Fibroblast of upper back skin (primary cell): ENCODE results near the gene IL20RB.
"Not testable (repeated sequence)": the region's sequence is repeated elsewhere in the genome, so short reads cannot be mapped to it uniquely, and the experiment has no call there.

Experiments used
- DNase-seq: peaks from one replicate; pipeline ENCODE4 v3.0.0-alpha.2; 2013

The IL20RB gene

DNA sequence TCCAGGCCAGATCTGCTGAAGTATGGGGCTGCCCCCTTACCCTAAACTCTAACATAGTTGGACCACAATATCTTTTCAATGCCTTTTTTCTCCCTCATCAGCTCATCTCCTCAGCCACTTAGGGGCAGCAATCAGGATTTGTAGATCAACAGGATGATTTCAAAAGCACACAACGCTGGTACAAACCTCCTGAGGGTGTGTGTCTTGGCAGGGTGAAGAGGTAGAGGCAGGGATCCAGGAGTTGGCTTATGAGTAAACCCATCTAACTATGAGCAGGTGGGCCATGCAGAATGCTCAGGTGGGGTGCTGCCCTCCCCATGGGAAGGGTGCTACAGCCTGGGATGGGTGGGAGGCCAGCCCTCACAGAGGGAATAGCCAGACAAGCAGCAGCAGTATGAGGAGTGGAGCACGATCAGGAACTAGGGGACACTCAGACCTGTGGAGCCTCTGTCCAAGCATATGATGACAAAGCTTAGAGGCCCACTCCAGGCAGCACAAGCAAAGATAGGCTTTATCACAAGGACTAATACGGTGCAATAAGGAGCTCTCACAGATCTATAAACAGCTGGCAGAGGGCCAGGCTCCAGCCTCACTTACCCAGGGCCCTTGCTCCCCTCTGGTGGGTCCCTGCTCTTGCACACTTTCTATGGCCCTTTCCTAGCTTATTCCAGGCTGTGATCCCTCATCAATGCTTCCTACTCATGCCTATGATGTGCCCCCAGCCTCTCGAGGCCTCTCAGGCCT is 32.2 kb downstream of the IL20RB start:
- no peak for DNase-seq

- DNase-seq, result no peak
These were observed 33.0 kb downstream of the IL20RB start for GRCh38 chr3:136990826-136991225.

GRCh38 chr3:136992115-136992514 is 34.3 kb downstream of the IL20RB start:
- DNase-seq, result no peak

GRCh38 chr3:136994772-136995516 is 37.2 kb downstream of the IL20RB start:
- peak; percentile 78 for DNase-seq

DNA sequence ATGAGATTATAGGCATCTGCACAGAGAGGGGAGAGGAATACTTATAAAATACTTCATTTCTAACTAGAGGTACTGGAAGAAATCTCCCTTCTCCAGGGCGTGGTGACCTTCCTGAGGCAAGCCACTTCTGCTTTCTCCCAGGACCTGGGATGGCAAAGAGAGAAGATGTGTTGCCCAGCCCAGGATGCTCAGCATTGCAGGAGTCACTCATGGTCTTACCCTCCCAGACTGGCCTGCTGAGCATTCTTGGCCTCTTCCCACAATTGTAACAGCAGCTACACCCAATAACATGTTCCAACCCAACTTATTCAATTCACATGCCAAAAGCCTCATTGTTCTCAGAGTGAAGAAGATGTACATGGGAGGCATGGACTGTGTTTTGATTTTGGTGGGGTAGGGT is 37.9 kb downstream of the IL20RB start:
- no peak for DNase-seq

- DNase-seq, result no peak
These were observed 42.3 kb downstream of the IL20RB start for GRCh38 chr3:137000039-137000438.

GRCh38 chr3:137007376-137007775 is 49.6 kb downstream of the IL20RB start:
- DNase-seq, result not testable (repeated sequence)

DNA sequence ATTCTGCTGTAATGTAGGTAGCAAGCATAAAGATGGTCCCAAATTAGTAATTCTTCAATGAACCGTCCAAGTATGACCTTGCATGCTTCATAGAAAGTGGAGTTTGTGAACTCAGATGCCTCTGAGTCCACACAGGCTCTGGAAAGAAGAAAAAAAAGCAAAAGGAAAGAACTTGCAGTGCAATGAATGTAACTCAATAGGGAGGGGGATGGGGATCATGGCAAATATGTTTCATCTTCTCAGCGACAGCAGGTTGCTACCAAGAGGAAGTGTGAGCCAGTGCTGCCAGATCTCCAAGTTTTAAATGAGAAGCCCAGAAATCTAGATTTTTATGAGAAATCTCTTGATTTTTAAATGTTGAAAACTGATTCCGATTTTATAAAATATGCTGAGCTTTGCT is 50.3 kb downstream of the IL20RB start:
- DNase-seq, result no peak

DNA sequence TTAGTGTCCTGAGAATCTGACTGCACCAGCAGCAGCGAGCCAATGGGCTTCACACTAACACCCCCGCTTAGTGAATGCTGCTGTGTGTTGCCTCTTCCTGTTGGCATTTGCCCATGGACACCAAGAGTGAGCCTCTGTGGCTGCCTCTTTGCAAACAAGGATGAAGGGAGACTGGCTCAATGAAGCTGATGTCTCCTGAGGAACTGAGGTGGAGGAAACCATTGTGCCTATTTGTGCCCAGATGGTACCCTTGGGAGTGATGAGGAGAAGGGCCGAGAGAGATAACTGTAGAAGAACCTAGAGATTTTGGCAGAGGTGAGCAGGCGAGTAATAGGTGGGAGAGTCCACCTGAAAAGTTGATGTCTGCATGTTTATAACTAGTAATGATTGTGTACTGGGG is 51.2 kb downstream of the IL20RB start:
- DNase-seq, result peak; percentile 3

DNA sequence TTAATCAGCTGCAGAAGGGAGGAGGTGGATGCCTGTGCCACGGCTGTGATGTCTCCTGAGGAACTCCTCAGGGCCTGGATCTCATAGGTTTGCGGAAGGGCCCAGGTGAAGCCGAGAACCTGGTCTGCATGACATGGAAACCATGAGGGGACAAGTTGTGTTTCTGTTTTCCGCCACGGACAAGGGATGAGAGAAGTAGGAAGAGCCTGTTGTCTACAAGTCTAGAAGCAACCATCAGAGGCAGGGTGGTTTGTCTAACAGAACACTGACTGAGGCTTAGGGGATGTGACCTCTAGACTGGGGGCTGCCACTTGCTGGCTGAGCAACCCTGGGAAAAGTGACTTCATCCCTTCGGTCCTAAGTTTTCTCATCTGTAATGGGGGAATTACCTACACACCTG is 52.4 kb downstream of the IL20RB start:
- no peak for DNase-seq

DNA sequence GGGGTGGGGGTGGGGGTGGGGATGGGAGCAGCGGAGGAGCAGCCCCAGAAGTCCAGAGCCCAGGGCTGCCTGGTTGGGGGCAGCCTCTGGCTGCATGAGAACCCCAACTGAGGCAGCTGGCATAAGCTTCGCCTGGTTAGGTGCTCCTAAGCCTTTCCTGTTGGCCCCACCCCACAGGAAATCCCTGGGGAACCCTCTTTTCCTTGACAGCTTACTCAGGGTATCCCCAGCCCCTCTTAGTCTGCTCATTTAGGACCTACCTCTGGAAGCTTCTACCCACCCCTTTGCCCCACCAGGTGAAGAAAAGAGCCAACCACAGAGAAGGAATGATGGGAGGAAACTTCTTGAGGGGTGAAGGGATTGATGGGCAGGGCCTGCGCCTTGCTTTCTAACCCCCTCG is 53.4 kb downstream of the IL20RB start:
- DNase-seq, result no peak

GRCh38 chr3:137012097-137012501 is 54.3 kb downstream of the IL20RB start:
- peak; percentile 78 for DNase-seq

DNA sequence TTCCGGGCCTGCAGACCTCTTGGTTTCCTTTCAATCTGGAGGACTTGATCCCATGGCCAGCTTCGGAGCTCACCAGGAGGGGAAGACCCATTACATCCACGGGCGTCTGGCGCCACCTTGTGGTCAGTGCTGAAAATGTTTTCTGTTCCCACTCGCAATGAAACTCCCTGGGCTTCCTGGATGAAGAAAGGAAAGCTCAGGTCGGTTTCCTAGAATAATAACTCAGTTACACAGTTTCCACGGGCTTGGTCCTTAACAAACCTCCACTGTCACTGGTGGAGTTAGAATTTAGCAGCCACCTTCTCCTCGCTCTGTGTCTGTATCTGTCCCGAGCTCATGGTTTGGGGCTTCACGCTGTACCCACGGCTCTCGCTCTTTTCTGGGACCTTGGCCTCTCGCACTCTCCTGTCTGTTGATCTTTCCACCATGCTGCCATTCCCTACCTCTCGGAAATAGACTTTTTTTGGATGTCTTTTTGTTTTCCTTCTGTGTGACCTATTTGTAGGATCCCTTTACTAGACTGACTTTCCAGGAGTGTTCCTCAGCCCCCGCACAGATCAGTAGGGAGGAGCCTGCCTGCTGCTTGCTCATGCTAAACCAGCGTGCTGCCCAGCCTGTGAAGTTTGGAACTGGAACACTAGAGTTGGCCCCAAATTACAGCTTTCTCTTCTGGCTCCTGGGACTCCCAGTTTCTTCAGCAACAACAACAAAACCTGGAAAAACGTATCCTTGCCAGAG is 56.3 kb downstream of the IL20RB start:
- DNase-seq, result peak; percentile 87

DNA sequence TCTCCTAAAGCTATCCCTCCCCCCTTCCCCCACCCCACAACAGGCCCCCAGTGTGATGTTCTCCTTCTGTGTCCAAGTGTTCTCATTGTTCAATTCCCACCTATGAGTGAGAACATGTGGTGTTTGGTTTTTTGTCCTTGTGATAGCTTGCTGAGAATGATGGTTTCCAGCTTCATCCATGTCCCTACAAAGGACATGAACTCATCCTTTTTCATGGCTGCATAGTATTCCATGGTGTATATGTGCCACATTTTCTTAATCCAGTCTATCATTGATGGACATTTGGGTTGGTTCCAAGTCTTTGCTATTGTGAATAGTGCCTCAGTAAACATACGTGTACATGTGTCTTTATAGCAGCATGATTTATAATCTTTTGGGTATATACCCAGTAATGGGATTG is 59.5 kb downstream of the IL20RB start:
- not testable (repeated sequence) for DNase-seq

GRCh38 chr3:137020315-137020714 is 62.5 kb downstream of the IL20RB start:
- no peak for DNase-seq

- no peak for DNase-seq
These were observed 63.1 kb downstream of the IL20RB start for GRCh38 chr3:137020888-137021287.

DNA sequence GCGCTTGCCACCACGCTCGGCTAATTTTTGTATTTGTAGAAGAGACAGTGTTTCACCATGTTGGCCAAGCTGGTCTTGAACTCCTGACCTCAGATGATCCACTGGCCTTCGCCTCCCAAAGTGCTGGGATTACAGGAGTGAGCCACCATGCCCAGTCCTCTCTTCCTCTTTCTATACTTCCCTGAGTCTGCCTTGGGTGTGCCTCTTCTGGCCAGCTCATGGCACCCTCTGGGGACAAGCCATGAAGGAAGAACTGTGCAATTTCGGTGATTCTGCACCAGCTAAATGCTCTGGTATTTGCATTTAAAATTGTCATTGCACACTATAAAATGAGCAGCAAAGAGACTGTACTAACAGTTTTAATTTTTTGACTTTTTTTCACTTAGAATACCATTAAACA is 66.6 kb downstream of the IL20RB start:
- no peak for DNase-seq

DNA sequence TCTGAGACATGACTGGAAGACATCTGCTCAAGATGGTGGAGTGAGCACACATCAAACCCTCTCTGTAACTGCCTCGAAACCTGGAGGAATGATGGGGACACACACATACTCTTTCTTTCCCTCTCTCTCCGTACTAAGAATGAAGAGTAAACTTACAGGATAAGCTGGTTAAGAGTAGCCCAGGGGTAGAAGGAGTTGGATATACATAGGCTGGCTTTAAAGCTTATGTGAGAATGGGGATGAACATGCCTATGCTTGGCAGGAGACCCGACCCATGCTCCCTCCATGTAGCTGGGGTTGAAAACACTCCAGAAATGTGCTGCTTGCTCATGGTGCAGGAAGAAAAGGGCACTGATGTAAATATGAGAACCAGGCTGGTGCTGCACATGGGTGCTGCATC is 68.9 kb downstream of the IL20RB start:
- no peak for DNase-seq

DNA sequence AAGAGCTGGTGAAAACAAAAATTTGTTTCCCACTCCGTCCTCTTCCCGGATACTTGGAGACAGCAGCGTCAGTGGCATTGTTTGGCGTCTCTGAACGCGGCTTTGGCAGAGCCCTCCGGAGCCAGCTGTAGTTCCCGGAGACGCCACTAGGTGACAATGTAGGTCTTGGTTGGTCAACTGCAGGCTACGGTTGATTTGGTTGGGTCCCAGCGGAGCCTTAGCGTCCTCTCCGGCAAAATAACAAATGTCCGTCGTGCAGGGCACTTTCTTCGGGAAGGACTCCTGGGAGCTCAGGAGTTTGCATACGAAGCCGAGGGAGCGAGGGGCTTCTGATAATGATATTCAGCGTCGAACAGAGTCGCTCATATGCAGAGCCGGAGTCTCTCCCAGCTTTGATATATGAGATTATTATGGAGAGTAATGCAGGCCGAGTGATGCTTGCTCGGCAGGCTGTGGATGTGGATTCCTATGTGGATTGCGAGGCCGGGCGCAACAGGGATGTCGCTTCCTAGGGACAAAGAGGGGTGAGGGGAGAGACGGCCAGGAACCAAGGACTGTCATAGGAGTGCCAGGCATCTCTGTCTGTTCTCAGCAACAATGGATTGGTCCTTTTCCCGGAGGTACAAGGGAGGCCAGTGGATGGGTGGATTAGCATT is 74.8 kb downstream of the IL20RB start:
- DNase-seq, result peak; percentile 70

GRCh38 chr3:137035631-137036030 is 77.8 kb downstream of the IL20RB start:
- DNase-seq, result no peak

GRCh38 chr3:137039570-137039969 is 81.8 kb downstream of the IL20RB start:
- no peak for DNase-seq

- no peak for DNase-seq
These were observed 83.5 kb downstream of the IL20RB start for GRCh38 chr3:137041251-137041650.

DNA sequence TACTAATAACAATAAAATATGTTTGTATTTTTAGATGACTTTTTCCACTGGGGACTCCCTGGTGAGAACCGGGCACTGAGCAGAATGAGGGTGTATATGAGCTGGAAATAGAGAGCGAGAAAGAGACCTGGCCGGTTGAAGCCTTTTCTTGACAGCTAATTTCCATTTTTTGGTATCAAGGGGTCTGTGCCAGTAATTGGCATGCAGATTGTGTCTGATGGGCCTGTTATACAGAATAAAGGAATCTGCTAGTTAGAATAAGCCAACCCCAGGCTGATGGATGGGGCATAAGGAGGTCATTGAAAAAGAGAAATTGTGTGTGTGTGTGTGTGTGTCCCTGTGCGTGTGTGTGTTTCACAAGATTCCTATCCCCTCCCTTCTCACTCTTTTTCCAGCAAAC is 83.9 kb downstream of the IL20RB start:
- DNase-seq, result no peak
